ENCODE measurements around the gene NT5C1B. TPM values are rescaled to one million over a fixed set of nuclear protein-coding genes. Genes with fewer than 3 reads are reported as not detected.

NT5C1B gene
- total RNA-seq, 1 experiment from 2014 or later = not detected

DNA sequence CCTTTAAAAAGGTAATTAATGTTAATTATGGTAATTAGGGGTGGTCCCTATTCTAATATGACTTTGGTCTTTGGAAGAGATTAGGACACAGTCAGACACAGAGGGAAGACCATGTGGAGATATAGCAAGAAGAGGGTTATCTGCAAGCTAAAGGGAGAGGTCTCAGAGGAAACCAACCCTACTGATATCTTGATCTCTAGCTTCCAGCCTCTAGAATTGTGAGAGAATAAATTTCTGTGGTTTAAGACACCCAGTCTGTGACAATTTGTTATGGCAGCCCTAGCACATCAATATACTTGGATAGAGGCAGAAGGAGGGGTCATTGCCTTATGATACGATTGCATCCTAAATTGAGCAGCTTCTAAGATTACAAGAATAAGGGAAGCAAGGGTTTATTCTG is 21.3 kb upstream of the NT5C1B start:
- Mint-ChIP-seq H3K4me3 (ENCODE audit: unreplicated experiment) (no peak overlapping the region), H3K27ac (ENCODE audit: low read depth, unreplicated experiment) (no peak overlapping the region), H3K27me3 (ENCODE audit: insufficient read depth, unreplicated experiment) (no peaks in the 10 kb centered on the region), H3K4me1 (ENCODE audit: insufficient read depth, unreplicated experiment) (no peaks in the 10 kb centered on the region), H3K9me3 (ENCODE audit: unreplicated experiment) (no peaks in the 10 kb centered on the region), H3K36me3 (ENCODE audit: insufficient read depth, unreplicated experiment) (no peaks in the 10 kb centered on the region)
- TF ChIP-seq, protein P1, sequence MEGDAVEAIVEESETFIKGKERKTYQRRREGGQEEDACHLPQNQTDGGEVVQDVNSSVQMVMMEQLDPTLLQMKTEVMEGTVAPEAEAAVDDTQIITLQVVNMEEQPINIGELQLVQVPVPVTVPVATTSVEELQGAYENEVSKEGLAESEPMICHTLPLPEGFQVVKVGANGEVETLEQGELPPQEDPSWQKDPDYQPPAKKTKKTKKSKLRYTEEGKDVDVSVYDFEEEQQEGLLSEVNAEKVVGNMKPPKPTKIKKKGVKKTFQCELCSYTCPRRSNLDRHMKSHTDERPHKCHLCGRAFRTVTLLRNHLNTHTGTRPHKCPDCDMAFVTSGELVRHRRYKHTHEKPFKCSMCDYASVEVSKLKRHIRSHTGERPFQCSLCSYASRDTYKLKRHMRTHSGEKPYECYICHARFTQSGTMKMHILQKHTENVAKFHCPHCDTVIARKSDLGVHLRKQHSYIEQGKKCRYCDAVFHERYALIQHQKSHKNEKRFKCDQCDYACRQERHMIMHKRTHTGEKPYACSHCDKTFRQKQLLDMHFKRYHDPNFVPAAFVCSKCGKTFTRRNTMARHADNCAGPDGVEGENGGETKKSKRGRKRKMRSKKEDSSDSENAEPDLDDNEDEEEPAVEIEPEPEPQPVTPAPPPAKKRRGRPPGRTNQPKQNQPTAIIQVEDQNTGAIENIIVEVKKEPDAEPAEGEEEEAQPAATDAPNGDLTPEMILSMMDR (IDR thresholded peaks at IDR 0.05; ENCODE audit: unreplicated experiment) = no peak
- ChIA-PET POLR2A (interaction anchor here (1.3 to 1.4 kb wide), 2 partner anchors 9 to 50 kb away, joined by 3 to 4 read pairs; partner anchors contain the start of gene RDH14), CTCF (no interaction called here)
- DNase-seq (ENCODE audit: unreplicated experiment) = no peak
- no TSS peak for BruUV-seq (replicated peaks)
- intact Hi-C loops (cut with micrococcal nuclease) = no loop called here

DNA sequence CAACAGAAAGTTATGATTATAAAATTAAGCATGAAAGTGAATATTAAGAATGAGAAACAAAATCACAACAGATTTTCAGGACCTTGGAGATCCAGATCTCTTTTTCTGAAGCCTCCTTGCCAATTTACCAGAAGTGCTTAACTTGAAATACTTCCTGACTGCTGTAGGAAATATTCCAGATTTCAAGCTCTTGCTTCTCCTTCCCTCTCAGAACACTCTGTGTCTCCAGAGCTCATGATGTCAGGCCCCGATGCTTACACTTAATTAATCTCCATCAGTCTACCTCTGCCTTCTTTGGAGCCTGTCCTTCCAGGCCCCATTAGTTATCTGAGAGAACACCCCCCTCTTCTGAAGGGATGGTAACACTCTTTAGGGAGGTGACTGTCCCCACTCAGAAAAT is 20.7 kb upstream of the NT5C1B start:
- TF ChIP-seq, protein P1 (IDR thresholded peaks at IDR 0.05; ENCODE audit: unreplicated experiment) = no peak
- CTCF ChIA-PET = interaction anchor here (1.0 kb wide), 1 partner anchor 144 kb away, joined by 3 read pairs; no protein-coding TSS in a partner anchor
- Mint-ChIP-seq H3K27ac (ENCODE audit: low read depth, unreplicated experiment) (no peak overlapping the region), H3K36me3 (ENCODE audit: insufficient read depth, unreplicated experiment) (no peaks in the 10 kb centered on the region), H3K4me3 (ENCODE audit: unreplicated experiment) (no peak overlapping the region), H3K27me3 (ENCODE audit: insufficient read depth, unreplicated experiment) (no peaks in the 10 kb centered on the region), H3K4me1 (ENCODE audit: insufficient read depth, unreplicated experiment) (no peaks in the 10 kb centered on the region), H3K9me3 (ENCODE audit: unreplicated experiment) (no peaks in the 10 kb centered on the region)
- no peak for DNase-seq (ENCODE audit: unreplicated experiment)
- no TSS peak for BruUV-seq (replicated peaks)
- intact Hi-C loops (cut with micrococcal nuclease) = no loop called here
- POLR2A ChIA-PET = interaction anchor here (1.3 to 1.4 kb wide), 2 partner anchors 9 to 50 kb away, joined by 3 to 4 read pairs; partner anchors contain the start of gene RDH14

DNA sequence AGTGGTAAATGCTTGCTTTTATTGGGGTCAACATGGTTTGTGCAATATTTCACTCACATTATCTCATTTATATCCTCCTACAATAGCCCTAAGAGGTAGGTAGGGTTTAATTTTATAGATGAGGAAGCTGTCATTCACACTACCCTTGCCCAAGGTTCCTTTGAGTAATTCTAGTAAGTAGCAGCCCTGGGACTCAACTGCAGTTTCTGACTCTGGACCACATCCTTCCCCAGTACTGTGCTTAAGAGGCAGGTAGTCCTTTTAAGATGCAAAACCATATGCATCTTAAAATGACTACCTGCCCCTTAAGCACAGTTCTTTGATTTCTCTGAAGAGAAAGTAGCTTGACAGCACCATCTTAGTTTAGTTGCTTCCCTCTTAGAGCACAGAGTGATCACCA is 15.7 kb upstream of the NT5C1B start:
- TF ChIP-seq, protein P1 (IDR thresholded peaks at IDR 0.05; ENCODE audit: unreplicated experiment) = no peak
- intact Hi-C loops (cut with micrococcal nuclease) = no loop called here
- no TSS peak for BruUV-seq (replicated peaks)
- ChIA-PET CTCF (interaction anchor here (0.7 to 1.0 kb wide), 2 partner anchors 10 to 46 kb away, joined by 3 to 4 read pairs; no protein-coding TSS in a partner anchor), POLR2A (no interaction called here)
- Mint-ChIP-seq H3K4me3 (ENCODE audit: unreplicated experiment) (no peak overlapping the region), H3K9me3 (ENCODE audit: unreplicated experiment) (no peaks in the 10 kb centered on the region), H3K27me3 (ENCODE audit: insufficient read depth, unreplicated experiment) (no peaks in the 10 kb centered on the region), H3K4me1 (ENCODE audit: insufficient read depth, unreplicated experiment) (no peaks in the 10 kb centered on the region), H3K36me3 (ENCODE audit: insufficient read depth, unreplicated experiment) (no peaks in the 10 kb centered on the region), H3K27ac (ENCODE audit: low read depth, unreplicated experiment) (no peak overlapping the region)
- DNase-seq (ENCODE audit: unreplicated experiment) = no peak

DNA sequence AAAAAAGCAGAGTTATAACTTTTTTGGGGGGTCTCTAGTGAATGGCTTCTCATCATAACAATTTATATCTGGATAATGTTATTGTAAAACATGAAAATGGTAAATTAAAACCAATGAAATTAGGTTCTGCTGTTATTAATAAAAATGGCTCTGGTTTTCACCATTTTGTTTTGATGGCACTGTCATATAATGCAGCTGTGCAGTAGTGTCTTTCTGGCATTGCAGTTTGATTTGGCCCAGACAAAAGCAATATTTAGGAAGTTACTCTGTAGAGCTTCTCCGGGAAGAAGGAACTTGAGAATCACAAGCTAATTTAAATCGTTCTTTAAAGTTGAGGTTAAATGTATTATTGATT is 15.1 kb upstream of the NT5C1B start:
- no TSS peak for BruUV-seq (replicated peaks)
- Mint-ChIP-seq H3K4me3 (ENCODE audit: unreplicated experiment) (no peak overlapping the region), H3K27me3 (ENCODE audit: insufficient read depth, unreplicated experiment) (no peaks in the 10 kb centered on the region), H3K9me3 (ENCODE audit: unreplicated experiment) (no peaks in the 10 kb centered on the region), H3K4me1 (ENCODE audit: insufficient read depth, unreplicated experiment) (no peaks in the 10 kb centered on the region), H3K27ac (ENCODE audit: low read depth, unreplicated experiment) (no peak overlapping the region), H3K36me3 (ENCODE audit: insufficient read depth, unreplicated experiment) (no peaks in the 10 kb centered on the region)
- intact Hi-C loops (cut with micrococcal nuclease) = no loop called here
- DNase-seq (ENCODE audit: unreplicated experiment) = no peak
- ChIA-PET POLR2A (interaction anchor here (0.5 kb wide), 1 partner anchor 458 kb away, joined by 4 read pairs; no protein-coding TSS in a partner anchor), CTCF (interaction anchor here (0.5 to 1.0 kb wide), 3 partner anchors 9 to 1034 kb away, joined by 3 to 4 read pairs (median 3); no protein-coding TSS in a partner anchor)
- TF ChIP-seq, protein P1 (IDR thresholded peaks at IDR 0.05; ENCODE audit: unreplicated experiment) = no peak
